HepG2 (cell line): ENCODE measurements around the gene CXorf38. TPM values are rescaled to one million over a fixed set of nuclear protein-coding genes. Genes with fewer than 3 reads are reported as not detected.

Experiments used
- BORCS8-MEF2B ChIP-seq: sonication (generic); formaldehyde crosslinking; IDR thresholded peaks from 2 replicates; pipeline ENCODE4 v1.8.0; 2022; ENCODE audit warnings: mild to moderate bottlenecking, missing genetic modification reagents
- CREB1 ChIP-seq, 2 experiments: fragments of 450-650 bp in 1 of 2; IDR thresholded peaks; 2 replicates each; pipeline ENCODE4 v1.6.1; 2016 to 2017; ENCODE audit warnings: control low read depth in 1 of 2, mild to moderate bottlenecking in 1 of 2, missing compliant biosample characterization in 1 of 2, missing genetic modification characterization in 1 of 2
- DMAP1 ChIP-seq: IDR thresholded peaks from 2 replicates; pipeline ENCODE4 v1.6.1; 2016
- EED ChIP-seq: sonication (generic); formaldehyde crosslinking; IDR thresholded peaks from 2 replicates; pipeline ENCODE4 v1.5.0; 2020; ENCODE audit warnings: mild to moderate bottlenecking, missing genetic modification reagents
- GABPB1 ChIP-seq: IDR thresholded peaks from 2 replicates; pipeline ENCODE4 v1.6.1; 2016; ENCODE audit warnings: mild to moderate bottlenecking, missing genetic modification reagents, moderate library complexity, missing compliant biosample characterization
- GMEB1 ChIP-seq: sonication (generic); formaldehyde crosslinking; IDR thresholded peaks from 2 replicates; pipeline ENCODE4 v1.5.1; 2020; ENCODE audit warnings: missing genetic modification reagents, mild to moderate bottlenecking, borderline replicate concordance
- HES4 ChIP-seq: sonication (generic); formaldehyde crosslinking; IDR thresholded peaks from 2 replicates; pipeline ENCODE4 v1.9.0; 2021; ENCODE audit warnings: mild to moderate bottlenecking, missing genetic modification reagents, borderline replicate concordance
- IRF9 ChIP-seq: sonication (generic); formaldehyde crosslinking; IDR thresholded peaks from 2 replicates; pipeline ENCODE4 v1.8.0; 2022; ENCODE audit warnings: missing genetic modification reagents, mild to moderate bottlenecking, borderline replicate concordance
- KAT2B ChIP-seq: fragments of 150-350 bp; IDR thresholded peaks from 2 replicates; pipeline ENCODE4 v1.6.1; 2014; ENCODE audit warnings: low read depth, low read length, borderline replicate concordance
- KMT2A ChIP-seq: sonication (generic); formaldehyde crosslinking; IDR thresholded peaks from 2 replicates; pipeline ENCODE4 v1.4.0; 2020; ENCODE audit warnings: missing genetic modification reagents
- MEIS2 ChIP-seq: sonication (generic); formaldehyde crosslinking; IDR thresholded peaks from 2 replicates; pipeline ENCODE4 v1.9.0; 2021; ENCODE audit warnings: mild to moderate bottlenecking, missing genetic modification reagents
- MXI1 ChIP-seq: IDR thresholded peaks from 3 replicates; pipeline ENCODE4 v1.6.1; 2012; ENCODE audit warnings: low read depth, low read length, inconsistent platforms, borderline replicate concordance
- NR0B2 ChIP-seq: sonication (generic); formaldehyde crosslinking; IDR thresholded peaks from 2 replicates; pipeline ENCODE4 v1.4.0; 2020; ENCODE audit warnings: mild to moderate bottlenecking, missing genetic modification reagents
- POGZ ChIP-seq: sonication (generic); formaldehyde crosslinking; IDR thresholded peaks from 2 replicates; pipeline ENCODE4 v1.4.0; 2020; ENCODE audit warnings: mild to moderate bottlenecking, missing genetic modification reagents
- POLR2G ChIP-seq: fragments of 200-400 bp; formaldehyde crosslinking; IDR thresholded peaks from 2 replicates; pipeline ENCODE4 v1.6.1; 2018; ENCODE audit warnings: mild to moderate bottlenecking, low read depth, low read length, moderate library complexity
- RFX1 ChIP-seq: fragments of 450-650 bp; IDR thresholded peaks from 2 replicates; pipeline ENCODE4 v1.6.1; 2017
- SPEN ChIP-seq: sonication (generic); formaldehyde crosslinking; IDR thresholded peaks from 2 replicates; pipeline ENCODE4 v1.5.1; 2020; ENCODE audit warnings: low read depth, mild to moderate bottlenecking, missing genetic modification reagents
- ZBTB25 ChIP-seq: IDR thresholded peaks from 2 replicates; pipeline ENCODE4 v1.6.1; 2018; ENCODE audit warnings: missing genetic modification reagents
- ZGPAT ChIP-seq: IDR thresholded peaks from 2 replicates; pipeline ENCODE4 v1.6.1; 2016; ENCODE audit warnings: mild to moderate bottlenecking
- ZMYM4 ChIP-seq: sonication (generic); formaldehyde crosslinking; IDR thresholded peaks from 2 replicates; pipeline ENCODE4 v1.8.1; 2023; ENCODE audit warnings: mild to moderate bottlenecking, missing genetic modification reagents
- ZNF232 ChIP-seq: sonication (generic); formaldehyde crosslinking; IDR thresholded peaks from 2 replicates; pipeline ENCODE4 v1.4.0; 2020; ENCODE audit warnings: missing genetic modification reagents, borderline replicate concordance
- ZNF501 ChIP-seq: sonication (generic); formaldehyde crosslinking; IDR thresholded peaks from 2 replicates; pipeline ENCODE4 v1.5.1; 2020; ENCODE audit warnings: mild to moderate bottlenecking, moderate library complexity, missing genetic modification reagents
- ZNF556 ChIP-seq: sonication (generic); formaldehyde crosslinking; IDR thresholded peaks from 2 replicates; pipeline ENCODE4 v1.4.0; 2020; ENCODE audit warnings: mild to moderate bottlenecking, missing genetic modification reagents, borderline replicate concordance
- ZNF724P ChIP-seq: sonication (generic); formaldehyde crosslinking; IDR thresholded peaks from 2 replicates; pipeline ENCODE4 v1.8.0; 2022; ENCODE audit warnings: missing genetic modification reagents, borderline replicate concordance
- polyA plus RNA-seq, 8 experiments: library from polyadenylated mRNA; depleted of rRNA in 3 of 8; stranded (reverse) in 7 of 8; unstranded in 1 of 8; fragments of >200 nt; fragmentation: Illumina TruSeq in 4 of 8; extraction: Trizol in 4 of 8; gene quantifications; 2 replicates each; pipeline versions ENCODE4 v1.2.1 to v1.2.3, GENCODE V29; 2011 to 2016; ENCODE audit warnings: low read depth in 4 of 8, missing spikeins in 1 of 8, mixed read lengths in 1 of 8; ENCODE audit not compliant: insufficient read depth in 1 of 8
- total RNA-seq, 5 experiments: library from RNA; depleted of rRNA; stranded (reverse); fragments of >200 nt; fragmentation: Illumina TruSeq; extraction: Trizol; gene quantifications; 2 replicates each; pipeline ENCODE4 v1.2.3, GENCODE V29; 2016; ENCODE audit warnings: low read depth in 1 of 5

Gene CXorf38
- total and polyA plus RNA-seq, 2 of the 13 experiments (the other 11 are each of a cell fraction or from before 2014, with no cell fraction given): 4.6 to 6.7 TPM

- TF ChIP-seq ZNF724P (CRISPR knock-in tag): no peak
- TF ChIP-seq KAT2B: no peak
- peak; percentile 79; the same call in 1 of the 2 replicates for TF ChIP-seq KMT2A
- TF ChIP-seq POGZ: peak; percentile 47
- TF ChIP-seq EED (CRISPR knock-in tag): no peak
- peak; percentile 17; the same call in 1 of the 2 replicates for TF ChIP-seq ZNF556 (CRISPR knock-in tag)
- 0 out of 2 replicates have a peak, but pooled peaks have one; percentile 33 for TF ChIP-seq IRF9 (CRISPR knock-in tag)
- TF ChIP-seq SPEN (CRISPR knock-in tag): peak; percentile 55; the same call in 1 of the 2 replicates
- peak; percentile 90 for TF ChIP-seq CREB1 (IDR thresholded peaks at IDR 0.05)
- peak; percentile 92 for TF ChIP-seq CREB1 (CRISPR knock-in tag; IDR thresholded peaks at IDR 0.05)
- 0 out of 2 replicates have a peak, but pooled peaks have one; percentile 32 for TF ChIP-seq DMAP1 (CRISPR knock-in tag)
- peak; percentile 67 for TF ChIP-seq POLR2G
- peak; percentile 29; the same call in 1 of the 2 replicates for TF ChIP-seq NR0B2 (CRISPR knock-in tag)
- TF ChIP-seq BORCS8-MEF2B (CRISPR knock-in tag): peak; percentile 31; the same call in 1 of the 2 replicates
- TF ChIP-seq MEIS2 (CRISPR knock-in tag): 0 out of 2 replicates have a peak, but pooled peaks have one; percentile 10
- no peak for TF ChIP-seq ZBTB25
- TF ChIP-seq MXI1: 0 out of 3 replicates have a peak, but pooled peaks have one; percentile 14
- TF ChIP-seq ZNF501 (CRISPR knock-in tag): peak; percentile 62
- no peak for TF ChIP-seq RFX1
- peak; percentile 18; the same call in 1 of the 2 replicates for TF ChIP-seq ZNF232
- TF ChIP-seq ZMYM4 (CRISPR knock-in tag): peak; percentile 67
- TF ChIP-seq GMEB1 (CRISPR knock-in tag): peak; percentile 95
- TF ChIP-seq HES4 (CRISPR knock-in tag): 0 out of 2 replicates have a peak, but pooled peaks have one; percentile 37
- peak; percentile 25; the same call in 1 of the 2 replicates for TF ChIP-seq ZGPAT (CRISPR knock-in tag)
- TF ChIP-seq GABPB1 (CRISPR knock-in tag): peak; percentile 93
Measured at GRCh38 chrX:40580537-40581335, 66.6 kb downstream of the CXorf38 start, which contains the start of gene ATP6AP2 (continued).
